Liver (tissue), 9 donors: Measurements from ENCODE around the gene FGF14. TPM values are rescaled to one million over a fixed set of nuclear protein-coding genes. Genes with fewer than 3 reads are reported as not detected.

ENCODE experiments used
- DNase-seq: peaks from one replicate; pipeline ENCODE4 v3.0.0-alpha.2; 2017; ENCODE audit warnings: low spot score
- H3K27ac ChIP-seq, 2 donors: one replicate each; pipeline ENCODE4 v1.7.0; 2013; ENCODE audit warnings: inconsistent platforms in 2 of 2, low read length in 2 of 2, control low read depth in 1 of 2, low read depth in 1 of 2, mild to moderate bottlenecking in 1 of 2
- H3K27me3 ChIP-seq, 4 donors: one replicate each; pipeline versions ENCODE4 v1.6.1 to v1.7.0; 2013; ENCODE audit warnings: low read length in 3 of 4, inconsistent platforms in 1 of 4, mild to moderate bottlenecking in 1 of 4, moderate library complexity in 1 of 4; ENCODE audit not compliant: control insufficient read depth in 4 of 4, insufficient read depth in 4 of 4
- H3K36me3 ChIP-seq, 4 donors: one replicate each; pipeline versions ENCODE4 v1.6.1 to v1.7.0; 2013; ENCODE audit warnings: low read length in 3 of 4, mild to moderate bottlenecking in 3 of 4, low read depth in 1 of 4, moderate library complexity in 1 of 4; ENCODE audit not compliant: control insufficient read depth in 4 of 4, insufficient read depth in 3 of 4
- H3K4me1 ChIP-seq, 4 donors: one replicate each; pipeline versions ENCODE4 v1.6.1 to v1.7.0; 2013; ENCODE audit warnings: low read length in 3 of 4, mild to moderate bottlenecking in 3 of 4, moderate library complexity in 1 of 4; ENCODE audit not compliant: control insufficient read depth in 4 of 4, insufficient read depth in 4 of 4
- H3K4me3 ChIP-seq, 3 donors: one replicate each; pipeline versions ENCODE4 v1.6.1 to v1.7.0; 2013; ENCODE audit warnings: low read length in 3 of 3, control low read depth in 1 of 3, low read depth in 1 of 3, mild to moderate bottlenecking in 1 of 3
- H3K9ac ChIP-seq, 2 donors: one replicate each; pipeline ENCODE4 v1.7.0; 2013; ENCODE audit warnings: low read length in 2 of 2, mild to moderate bottlenecking in 2 of 2, moderate library complexity in 2 of 2, control low read depth in 1 of 2, low read depth in 1 of 2
- H3K9me3 ChIP-seq, 4 donors: one replicate each; pipeline versions ENCODE4 v1.6.1 to v1.7.0; 2013; ENCODE audit warnings: low read length in 3 of 4; ENCODE audit not compliant: control insufficient read depth in 4 of 4
- ATF3 ChIP-seq: IDR thresholded peaks from 2 replicates; pipeline ENCODE4 v1.6.1; 2016; ENCODE audit warnings: antibody characterized with exemption
- CTCF ChIP-seq: fragments of 150-350 bp; IDR thresholded peaks from 2 replicates; pipeline ENCODE4 v1.5.1; 2017; ENCODE audit warnings: improper control_type of control experiment, low read depth, low read length; ENCODE audit not compliant: missing input control
- EGR1 ChIP-seq, 2 donors: IDR thresholded peaks; 2 replicates each; pipeline ENCODE4 v1.6.1; 2016 to 2018; ENCODE audit warnings: antibody characterized with exemption in 2 of 2, low read depth in 2 of 2
- FOXA1 ChIP-seq: IDR thresholded peaks from 2 replicates; pipeline ENCODE4 v1.6.1; 2016; ENCODE audit warnings: antibody characterized with exemption
- FOXA2 ChIP-seq: IDR thresholded peaks from 2 replicates; pipeline ENCODE4 v1.6.1; 2016; ENCODE audit warnings: antibody characterized with exemption
- GABPA ChIP-seq, 2 donors: IDR thresholded peaks in 1 of 2; conservative IDR thresholded peaks in 1 of 2; 2 replicates each; pipeline ENCODE4 v1.6.1; 2016; ENCODE audit warnings: antibody characterized with exemption in 2 of 2, mild to moderate bottlenecking in 1 of 2, moderate library complexity in 1 of 2
- HNF4A ChIP-seq, 2 donors: conservative IDR thresholded peaks; 2 replicates each; pipeline ENCODE4 v1.6.1; 2016; ENCODE audit warnings: antibody characterized with exemption in 2 of 2, mild to moderate bottlenecking in 2 of 2
- HNF4G ChIP-seq: IDR thresholded peaks from 2 replicates; pipeline ENCODE4 v1.6.1; 2016; ENCODE audit warnings: antibody characterized with exemption
- JUND ChIP-seq, 2 donors: IDR thresholded peaks; 2 replicates each; pipeline ENCODE4 v1.6.1; 2016; ENCODE audit warnings: antibody characterized with exemption in 2 of 2
- MAX ChIP-seq: IDR thresholded peaks from 2 replicates; pipeline ENCODE4 v1.6.1; 2016; ENCODE audit warnings: antibody characterized with exemption
- NR2F2 ChIP-seq: IDR thresholded peaks from 2 replicates; pipeline ENCODE4 v1.6.1; 2016; ENCODE audit warnings: antibody characterized with exemption
- RAD21 ChIP-seq, 2 donors: IDR thresholded peaks; 2 replicates each; pipeline ENCODE4 v1.6.1; 2016; ENCODE audit warnings: antibody characterized with exemption in 2 of 2, mild to moderate bottlenecking in 2 of 2
- REST ChIP-seq: IDR thresholded peaks from 2 replicates; pipeline ENCODE4 v1.6.1; 2016; ENCODE audit warnings: antibody characterized with exemption, mild to moderate bottlenecking
- RXRA ChIP-seq, 2 donors: IDR thresholded peaks; 2 replicates each; pipeline ENCODE4 v1.6.1; 2017 to 2018; ENCODE audit warnings: antibody characterized with exemption in 2 of 2, mild to moderate bottlenecking in 1 of 2
- SP1 ChIP-seq: IDR thresholded peaks from 2 replicates; pipeline ENCODE4 v1.6.1; 2018; ENCODE audit warnings: antibody characterized with exemption, mild to moderate bottlenecking
- TAF1 ChIP-seq: conservative IDR thresholded peaks from 2 replicates; pipeline ENCODE4 v1.6.1; 2016; ENCODE audit warnings: antibody characterized with exemption, mild to moderate bottlenecking
- YY1 ChIP-seq: IDR thresholded peaks from 2 replicates; pipeline ENCODE4 v1.6.1; 2016; ENCODE audit warnings: antibody characterized with exemption, mild to moderate bottlenecking
- ZBTB33 ChIP-seq: IDR thresholded peaks from 2 replicates; pipeline ENCODE4 v1.6.1; 2016; ENCODE audit warnings: antibody characterized with exemption
- WGBS: extraction: QIAGEN DNeasy Blood & Tissue Kit; methylation state at CpG from one replicate; pipeline ENCODE4 v1.1.7; 2013; 5-methylcytosine and 5-hydroxymethylcytosine counted together
- polyA plus RNA-seq, 2 donors: library from polyadenylated mRNA; stranded (reverse) in 1 of 2; unstranded in 1 of 2; fragments of 200-250 nt in 1 of 2; fragments of >200 nt in 1 of 2; fragmentation: Nextera tagmentation in 1 of 2; extraction: Ambion mirVana in 1 of 2; gene quantifications; one replicate each; pipeline versions ENCODE4 v1.2.1 to v1.2.3, GENCODE V29; 2013 to 2015
- total RNA-seq, 2 donors: library from RNA; depleted of rRNA; stranded (reverse); fragments of >200 nt; gene quantifications; one replicate each; pipeline ENCODE4 v1.2.3, GENCODE V29; 2014
- donor health status: healthy.
- donor health status: healthy.
- donor health status: healthy.
- donor health status: healthy.
- donor health status: healthy.

FGF14 gene
- total and polyA plus RNA-seq, 4 donors = 0.05 to 3.3 (median 1.0) TPM

GRCh38 chr13:101686003-101686402 lies 715.8 kb downstream of the FGF14 start:
- WGBS = 84% methylated on average over 2 of the region's 2 CpGs
- Histone ChIP-seq H3K27ac (no peak overlapping the region), H3K27me3 (no peaks in the 10 kb centered on the region), H3K9me3 (no peaks in the 10 kb centered on the region), H3K4me1 (peaks cover 0 to 5% (median 0%) of the 10 kb centered on the region in 4 donors), H3K9ac (no peak overlapping the region), H3K4me3 (no peak overlapping the region), H3K36me3 (no peaks in the 10 kb centered on the region)
- no peak for DNase-seq
- TF ChIP-seq SP1 = no peak
- TF ChIP-seq RAD21 (IDR thresholded peaks at IDR 0.05) = no peak
- no peak for TF ChIP-seq ZBTB33
- TF ChIP-seq CTCF = no peak
- TF ChIP-seq EGR1 (IDR thresholded peaks at IDR 0.05; ENCODE audit: low read depth in 2 of 2) = no peak
- no peak for TF ChIP-seq HNF4A (conservative IDR thresholded peaks at IDR 0.05)
- TF ChIP-seq YY1 = no peak
- no peak for TF ChIP-seq FOXA2
- no peak for TF ChIP-seq NR2F2
- TF ChIP-seq ATF3 = no peak
- no peak for TF ChIP-seq TAF1
- no peak for TF ChIP-seq FOXA1
- no peak for TF ChIP-seq GABPA (IDR thresholded peaks at IDR 0.05 in 1 of 2, conservative IDR thresholded peaks at IDR 0.05 in 1 of 2)
- no peak for TF ChIP-seq RXRA (IDR thresholded peaks at IDR 0.05)
- no peak for TF ChIP-seq JUND (IDR thresholded peaks at IDR 0.05)
- TF ChIP-seq REST = no peak
- no peak for TF ChIP-seq HNF4G
- no peak for TF ChIP-seq MAX
